ACC112 (cell line): Measurements from ENCODE around the gene IQCE.
A peak's percentile ranks its signal among the peaks of the same experiment; 100 is the strongest.

ENCODE experiments used
- H2AFZ ChIP-seq: fragments of 200-600 bp; sonication (generic); one replicate; pipeline ENCODE4 v1.6.0; 2017; ENCODE audit warnings: antibody characterized with exemption, low read length; ENCODE audit not compliant: unreplicated experiment
- H3K27ac ChIP-seq: fragments of 200-600 bp; sonication (generic); 2 replicates; pipeline ENCODE4 v1.5.1; 2014; ENCODE audit warnings: low read depth, mild to moderate bottlenecking, antibody characterized with exemption, low read length, moderate library complexity
- H3K27me3 ChIP-seq: fragments of 200-600 bp; sonication (generic); 2 replicates; pipeline ENCODE4 v1.6.1; 2014; ENCODE audit warnings: mild to moderate bottlenecking, antibody characterized with exemption, low read length, moderate library complexity, mixed read lengths; ENCODE audit not compliant: insufficient read depth
- H3K36me3 ChIP-seq: fragments of 200-600 bp; sonication (generic); 2 replicates; pipeline ENCODE4 v1.6.1; 2016; ENCODE audit warnings: mild to moderate bottlenecking, antibody characterized with exemption, low read length, moderate library complexity, mixed read lengths; ENCODE audit not compliant: insufficient read depth
- H3K4me1 ChIP-seq: fragments of 200-600 bp; sonication (generic); one replicate; pipeline ENCODE4 v1.6.1; 2016; ENCODE audit warnings: low read length, mixed read lengths; ENCODE audit not compliant: insufficient read depth, unreplicated experiment, control insufficient read depth
- H3K4me3 ChIP-seq: fragments of 200-600 bp; sonication (generic); 2 replicates; pipeline ENCODE4 v1.5.1; 2014; ENCODE audit warnings: mild to moderate bottlenecking, low read depth, low read length
- H3K79me2 ChIP-seq: fragments of 200-600 bp; sonication (generic); one replicate; pipeline ENCODE4 v1.6.0; 2016; ENCODE audit warnings: low read length; ENCODE audit not compliant: control insufficient read depth, unreplicated experiment, insufficient read depth

Gene IQCE

DNA sequence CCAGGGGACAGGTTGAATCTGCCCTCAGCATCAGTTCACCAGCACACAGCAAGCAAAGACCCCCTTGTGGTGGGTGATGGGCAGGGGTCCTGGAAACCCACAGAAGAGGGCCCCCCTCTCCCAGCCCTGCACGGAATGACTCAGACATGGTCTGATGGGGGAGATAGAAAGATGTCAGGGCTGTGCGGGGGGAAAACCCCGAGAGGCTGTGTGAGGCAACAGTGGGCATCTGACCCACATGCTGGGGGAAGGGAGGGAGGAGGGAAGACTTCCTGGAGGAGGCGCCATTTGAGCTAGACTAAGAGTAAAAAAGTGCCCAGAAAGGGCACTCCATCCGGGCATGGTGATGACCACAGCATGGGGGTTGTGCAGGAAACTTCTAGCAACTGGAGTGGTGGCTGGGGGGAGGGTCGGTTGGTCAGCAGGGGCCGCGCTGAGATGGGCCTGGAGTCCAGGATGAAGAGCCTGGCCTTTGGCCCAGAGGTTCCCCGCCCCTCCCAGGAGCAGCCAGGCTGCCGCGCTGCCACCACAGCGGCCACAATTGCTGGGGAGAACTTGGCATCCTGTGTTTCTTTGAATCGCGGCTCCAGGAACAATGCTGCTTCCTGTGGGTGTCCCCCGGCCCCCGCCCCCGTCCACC is 36.7 kb upstream of the IQCE start:
- Histone ChIP-seq H3K27ac (peak overlapping the region; percentile 11; the same call in 1 of the 2 replicates), H3K27me3 (no peaks in the 10 kb centered on the region), H3K4me1 (peaks cover 52% of the 10 kb centered on the region), H3K79me2 (peaks cover 16% of the 10 kb centered on the region), H2AFZ (no peak overlapping the region), H3K4me3 (peak overlapping the region; percentile 86), H3K36me3 (no peaks in the 10 kb centered on the region)

DNA sequence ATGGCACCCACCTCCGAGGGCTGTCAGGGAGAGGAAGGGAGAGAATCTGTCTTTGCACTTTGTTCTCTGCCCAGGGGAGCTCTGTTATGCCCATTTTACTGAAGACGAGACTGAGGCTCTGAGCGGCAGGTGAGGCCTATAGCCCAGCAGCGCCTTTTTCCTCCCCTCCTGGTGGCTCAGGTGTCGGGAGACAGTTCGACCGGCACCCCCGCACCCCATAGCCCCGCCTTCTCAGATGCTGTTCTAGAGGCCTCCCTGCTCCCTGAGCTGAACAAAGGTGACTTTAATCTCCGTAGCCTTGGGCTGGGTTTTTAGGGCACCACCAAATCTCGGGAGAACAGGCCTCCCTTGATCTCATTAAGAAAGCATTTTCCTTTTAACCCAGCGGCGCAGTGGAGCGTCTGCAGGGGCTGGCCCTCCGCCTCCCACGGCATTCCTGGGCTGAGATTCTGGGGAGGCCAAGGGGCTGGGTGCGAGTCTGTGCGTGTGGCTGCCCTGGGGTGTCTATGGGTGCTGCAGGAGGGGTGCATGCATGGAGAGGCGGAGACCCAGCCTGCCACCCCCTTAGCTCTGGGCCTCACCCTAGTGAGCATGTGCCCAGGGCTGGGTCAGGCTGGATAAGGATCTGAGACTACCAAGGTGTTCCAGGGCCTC is 35.9 kb upstream of the IQCE start:
- H3K27ac ChIP-seq = no peak overlapping the region

DNA sequence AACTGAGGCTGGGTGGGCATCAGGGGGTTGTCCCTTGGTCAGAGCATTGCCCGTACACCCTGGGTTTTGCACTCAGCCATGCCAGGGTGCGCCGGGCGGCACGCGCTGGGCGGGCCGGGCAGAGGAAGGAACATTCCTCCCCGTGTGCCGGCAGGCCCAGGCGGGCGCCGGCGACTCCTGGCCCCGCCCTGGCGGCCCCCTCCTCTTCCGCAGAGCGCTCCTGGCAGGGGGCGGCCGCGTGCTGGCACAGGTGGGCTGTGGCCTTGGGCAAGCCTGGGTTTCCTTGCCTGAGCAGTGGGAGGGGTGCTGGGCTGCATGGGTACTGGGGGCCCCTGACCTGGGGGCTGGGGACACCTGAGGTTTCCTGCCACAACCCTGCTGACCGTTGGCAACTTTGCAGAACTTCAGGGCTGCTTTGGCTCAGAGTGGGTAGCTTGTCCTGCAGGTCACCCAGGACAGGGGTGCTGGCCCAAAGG is 35.3 kb upstream of the IQCE start:
- peak overlapping the region; percentile 86 for H3K4me3 ChIP-seq
- H3K27me3 ChIP-seq = no peaks in the 10 kb centered on the region
- peaks cover 16% of the 10 kb centered on the region for H3K79me2 ChIP-seq
- H3K4me1 ChIP-seq = peaks cover 50% of the 10 kb centered on the region
- no peaks in the 10 kb centered on the region for H3K36me3 ChIP-seq
- H2AFZ ChIP-seq = no peak overlapping the region
- H3K27ac ChIP-seq = no peak overlapping the region

More for the DNA sequence above, 35.9 kb upstream of the IQCE start:
- Histone ChIP-seq H3K79me2 (peaks cover 16% of the 10 kb centered on the region), H3K27me3 (no peaks in the 10 kb centered on the region), H2AFZ (no peak overlapping the region), H3K4me3 (peak overlapping the region; percentile 86), H3K4me1 (peaks cover 50% of the 10 kb centered on the region), H3K36me3 (no peaks in the 10 kb centered on the region)

DNA sequence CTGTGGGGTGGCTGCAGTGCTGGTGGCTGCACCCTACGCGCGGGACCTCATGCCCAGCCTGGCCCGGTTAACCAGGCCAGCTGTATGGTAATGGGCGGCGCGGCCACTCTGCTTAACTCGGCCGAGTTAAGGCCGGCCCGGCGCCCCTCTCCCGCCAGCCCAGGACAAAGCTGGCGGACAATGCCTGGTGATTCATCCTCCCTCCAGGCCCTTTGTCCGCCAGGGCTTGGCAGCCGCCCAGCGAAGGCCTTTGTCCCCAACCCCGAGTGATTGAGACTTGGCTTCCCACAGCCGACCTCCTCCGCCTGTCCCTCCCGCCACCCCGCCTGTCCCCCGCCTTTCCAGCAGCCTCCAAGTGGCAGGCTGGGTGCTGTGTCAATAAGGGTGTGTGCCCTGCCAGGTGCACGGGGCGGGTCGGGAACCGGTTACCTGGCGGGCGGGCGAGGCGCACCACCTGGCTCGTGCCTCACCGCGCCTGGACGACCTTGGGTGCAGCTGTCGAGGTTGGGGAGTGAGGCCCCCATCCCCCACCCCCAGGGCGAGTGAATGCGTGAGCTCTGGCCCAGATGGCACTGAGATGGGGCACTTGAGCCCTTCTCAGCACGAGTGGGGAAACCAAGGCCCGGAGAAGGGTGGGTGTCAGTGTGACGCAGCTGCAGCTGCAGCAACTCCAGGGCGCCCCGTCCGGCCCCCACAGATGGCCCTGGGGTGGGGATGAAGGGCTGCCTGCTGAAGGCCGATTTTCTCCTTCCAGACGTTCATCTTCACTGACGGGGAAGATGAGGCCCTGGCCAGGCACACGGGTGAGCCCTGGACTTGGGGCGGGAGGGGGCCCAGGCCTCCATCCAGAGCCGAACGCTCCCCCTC is 34.6 kb upstream of the IQCE start:
- Histone ChIP-seq H2AFZ (no peak overlapping the region), H3K4me3 (peak overlapping the region; percentile 86; the same call in 1 of the 2 replicates), H3K79me2 (peaks cover 16% of the 10 kb centered on the region), H3K4me1 (peaks cover 52% of the 10 kb centered on the region), H3K27me3 (no peaks in the 10 kb centered on the region), H3K36me3 (no peaks in the 10 kb centered on the region), H3K27ac (no peak overlapping the region)

DNA sequence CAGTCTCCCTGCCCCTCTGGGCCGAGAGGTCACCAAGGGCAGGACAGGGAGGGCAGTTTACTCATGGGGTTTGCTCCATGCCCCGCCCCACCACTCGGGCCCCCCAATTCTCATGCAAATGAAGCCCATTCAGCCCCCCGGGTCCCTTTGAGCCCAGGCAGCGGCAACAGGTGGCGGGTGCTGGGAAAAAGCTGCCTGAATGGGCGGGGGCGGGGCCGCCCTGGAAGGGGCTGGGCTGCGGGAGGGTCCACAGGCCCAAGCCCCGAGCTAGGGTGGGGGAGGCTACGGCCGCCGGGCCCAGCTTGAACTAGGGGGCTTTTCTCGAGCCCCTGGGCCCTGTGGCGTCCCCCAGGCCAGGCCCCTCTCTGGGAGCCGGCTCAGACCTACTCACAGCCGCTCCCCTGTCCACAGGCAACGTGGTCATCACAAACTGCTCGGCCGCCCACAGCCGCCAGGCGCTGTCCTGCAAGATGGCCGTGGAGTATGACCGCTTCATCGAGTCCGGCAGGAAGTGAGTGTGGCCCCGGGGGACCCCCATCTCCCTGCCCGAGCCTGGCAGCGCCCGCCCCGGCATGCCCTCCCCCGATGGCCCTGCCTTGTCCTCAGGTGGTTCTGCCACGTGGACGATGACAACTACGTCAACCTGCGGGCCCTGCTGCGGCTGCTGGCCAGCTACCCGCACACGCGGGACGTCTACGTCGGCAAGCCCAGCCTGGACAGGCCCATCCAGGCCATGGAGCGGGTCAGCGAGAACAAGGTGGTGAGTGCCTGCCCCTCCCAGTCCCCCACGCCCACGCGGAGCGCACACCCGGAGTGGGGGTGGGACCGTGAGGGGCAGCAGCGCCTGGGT is 33.7 kb upstream of the IQCE start:
- Histone ChIP-seq H3K4me3 (no peak overlapping the region), H3K27ac (no peak overlapping the region), H2AFZ (no peak overlapping the region), H3K36me3 (no peaks in the 10 kb centered on the region), H3K4me1 (peaks cover 59% of the 10 kb centered on the region), H3K79me2 (peaks cover 16% of the 10 kb centered on the region), H3K27me3 (no peaks in the 10 kb centered on the region)

DNA sequence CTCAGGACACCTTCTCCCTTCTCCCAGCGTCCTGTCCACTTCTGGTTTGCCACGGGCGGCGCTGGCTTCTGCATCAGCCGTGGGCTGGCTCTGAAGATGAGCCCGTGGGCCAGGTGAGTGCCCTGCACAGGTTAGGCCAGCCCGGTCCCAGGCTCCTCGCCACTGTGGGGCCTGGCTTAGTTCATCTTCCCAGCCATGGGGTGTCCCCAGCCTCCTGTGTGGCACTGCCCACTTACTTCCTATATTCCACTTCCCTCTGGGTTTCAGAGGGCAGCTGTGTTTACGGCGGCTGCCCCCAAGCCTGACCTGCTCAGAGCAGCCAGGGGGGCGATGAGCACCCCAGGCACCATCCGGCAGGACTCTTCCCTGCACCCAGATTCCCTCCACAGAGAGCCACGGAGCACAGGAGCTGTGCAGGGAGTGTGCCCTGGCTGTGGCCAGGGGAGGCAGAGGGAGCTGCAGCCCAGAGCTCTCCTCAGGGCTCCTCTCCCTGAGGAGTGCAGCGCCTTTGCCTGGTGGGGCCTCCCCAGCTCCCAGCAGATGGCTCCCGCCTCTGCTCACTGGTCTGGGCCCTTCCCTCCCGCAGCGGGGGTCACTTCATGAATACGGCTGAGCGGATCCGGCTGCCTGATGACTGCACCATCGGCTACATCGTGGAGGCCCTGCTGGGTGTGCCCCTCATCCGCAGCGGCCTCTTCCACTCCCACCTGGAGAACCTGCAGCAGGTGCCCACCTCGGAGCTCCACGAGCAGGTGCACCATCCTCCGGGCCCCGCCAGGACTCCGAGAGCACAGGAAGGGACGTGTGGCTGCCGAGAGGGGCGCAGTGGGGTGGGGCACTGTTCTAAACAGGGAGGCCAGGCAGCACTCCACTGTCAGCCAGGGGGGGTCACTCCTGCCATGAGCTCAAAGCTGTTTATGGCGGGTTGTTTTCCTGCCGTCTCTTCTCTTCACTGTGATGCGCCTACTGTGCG is 32.8 kb upstream of the IQCE start:
- H2AFZ ChIP-seq = no peak overlapping the region
- H3K4me3 ChIP-seq = no peak overlapping the region
- H3K79me2 ChIP-seq = peaks cover 11% of the 10 kb centered on the region
- peaks cover 64% of the 10 kb centered on the region for H3K4me1 ChIP-seq
- H3K36me3 ChIP-seq = no peaks in the 10 kb centered on the region
- H3K27ac ChIP-seq = no peak overlapping the region
- H3K27me3 ChIP-seq = no peaks in the 10 kb centered on the region

DNA sequence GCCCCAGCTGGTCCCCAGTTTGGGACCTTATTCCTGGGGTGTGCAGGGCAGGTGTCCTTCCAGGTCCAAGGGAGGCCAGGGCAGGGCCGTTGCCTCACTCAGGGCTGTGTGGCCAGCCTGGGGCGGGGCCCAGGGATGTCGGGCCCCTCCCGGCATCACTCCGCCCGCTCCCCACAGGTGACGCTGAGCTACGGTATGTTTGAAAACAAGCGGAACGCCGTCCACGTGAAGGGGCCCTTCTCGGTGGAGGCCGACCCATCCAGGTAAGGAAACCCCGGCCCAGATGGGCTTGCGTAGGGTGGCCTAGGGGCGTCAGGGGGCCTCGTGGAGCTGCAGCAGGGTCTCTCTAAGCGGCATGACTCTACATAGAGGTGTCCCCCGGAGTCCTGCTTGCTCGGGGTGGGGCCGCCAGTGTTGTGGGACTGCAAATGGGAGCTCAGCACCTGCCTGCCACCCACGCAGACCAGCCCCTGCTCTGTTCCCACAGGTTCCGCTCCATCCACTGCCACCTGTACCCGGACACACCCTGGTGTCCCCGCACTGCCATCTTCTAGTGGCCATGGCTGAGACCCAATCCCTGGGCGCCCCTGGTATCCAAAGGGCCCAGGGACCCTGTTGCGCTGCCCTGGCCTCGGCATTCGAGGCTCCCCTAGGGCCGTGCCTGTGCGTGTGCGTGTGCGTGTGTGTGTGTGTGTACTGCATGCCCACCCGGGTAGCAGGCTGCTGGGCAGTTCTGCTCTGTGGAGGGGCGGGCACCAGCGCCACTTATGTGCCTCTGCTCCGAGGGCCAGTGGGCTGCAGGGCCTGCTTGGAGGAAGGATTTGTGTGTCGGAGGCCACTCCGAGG is 31.9 kb upstream of the IQCE start:
- no peak overlapping the region for H2AFZ ChIP-seq
- H3K27me3 ChIP-seq = no peaks in the 10 kb centered on the region

DNA sequence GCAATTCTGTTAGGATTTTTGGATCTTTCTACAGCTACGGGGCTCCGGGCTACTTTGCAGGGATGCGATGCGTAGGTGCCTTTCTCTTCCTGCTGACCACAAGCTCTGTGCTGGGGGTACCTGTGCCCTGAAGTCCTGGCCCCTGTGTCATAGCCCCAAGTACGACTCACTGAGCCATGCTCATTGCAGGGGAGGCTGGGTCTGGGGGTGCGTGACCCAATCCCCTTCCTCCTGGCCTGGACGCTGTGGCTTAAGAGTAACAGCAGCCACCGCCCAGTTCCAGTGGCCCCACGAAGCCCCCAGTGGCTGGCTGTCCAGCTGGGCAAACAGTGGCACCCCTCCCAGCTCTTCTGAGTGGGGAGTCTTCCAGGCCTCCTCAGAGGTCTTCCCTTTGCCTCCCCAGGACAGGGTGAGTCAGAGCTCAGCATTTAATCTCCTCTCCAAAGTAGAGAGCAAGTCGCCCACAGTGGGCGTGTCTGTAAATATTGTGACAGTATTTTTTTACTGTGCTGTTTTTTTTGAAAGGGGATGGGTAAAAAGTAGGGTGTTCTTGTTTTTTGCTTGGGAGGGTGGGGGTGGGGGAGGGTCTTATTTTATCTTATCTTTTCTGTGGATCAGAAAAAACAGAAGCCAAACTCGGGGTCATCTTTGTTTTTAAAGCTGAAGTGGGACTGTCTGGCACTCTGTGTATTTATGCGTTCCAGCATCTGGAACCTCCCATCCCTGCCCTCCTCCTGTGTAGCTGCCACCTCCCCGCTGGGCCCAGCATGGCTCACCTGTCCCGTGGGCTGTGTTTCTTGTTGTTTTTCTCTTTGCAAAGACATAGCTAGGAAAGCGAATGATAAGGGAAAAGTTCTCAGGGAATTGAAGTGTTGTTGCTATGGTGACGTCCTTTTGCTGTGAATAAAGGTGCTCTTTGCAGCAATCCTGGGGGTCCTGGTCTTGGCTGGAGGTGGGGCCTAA is 31.0 kb upstream of the IQCE start:
- H3K27ac ChIP-seq = peak overlapping the region; percentile 34

More for the DNA sequence above, 31.9 kb upstream of the IQCE start:
- Histone ChIP-seq H3K79me2 (peaks cover 6% of the 10 kb centered on the region), H3K4me3 (no peak overlapping the region), H3K4me1 (peaks cover 61% of the 10 kb centered on the region), H3K36me3 (no peaks in the 10 kb centered on the region), H3K27ac (no peak overlapping the region)

More for the DNA sequence above, 31.0 kb upstream of the IQCE start:
- Histone ChIP-seq H3K27me3 (no peaks in the 10 kb centered on the region), H3K4me3 (no peak overlapping the region), H3K79me2 (peaks cover 5% of the 10 kb centered on the region), H3K36me3 (no peaks in the 10 kb centered on the region), H2AFZ (no peak overlapping the region), H3K4me1 (peaks cover 53% of the 10 kb centered on the region)
